IPS DF 4.7 (cell line): ENCODE data around the gene SMC1B.
"Not testable (repeated sequence)": the region's sequence is repeated elsewhere in the genome, so short reads cannot be mapped to it uniquely, and the experiment has no call there.

Source experiments
- DNase-seq: peaks from one replicate; pipeline ENCODE4 v3.0.0-alpha.2; 2013; ENCODE audit warnings: low spot score; ENCODE audit errors: extremely low read depth

Gene SMC1B

GRCh38 chr22:45422237-45422983, 9.0 kb upstream of the SMC1B start:
- DNase-seq = no peak

DNA sequence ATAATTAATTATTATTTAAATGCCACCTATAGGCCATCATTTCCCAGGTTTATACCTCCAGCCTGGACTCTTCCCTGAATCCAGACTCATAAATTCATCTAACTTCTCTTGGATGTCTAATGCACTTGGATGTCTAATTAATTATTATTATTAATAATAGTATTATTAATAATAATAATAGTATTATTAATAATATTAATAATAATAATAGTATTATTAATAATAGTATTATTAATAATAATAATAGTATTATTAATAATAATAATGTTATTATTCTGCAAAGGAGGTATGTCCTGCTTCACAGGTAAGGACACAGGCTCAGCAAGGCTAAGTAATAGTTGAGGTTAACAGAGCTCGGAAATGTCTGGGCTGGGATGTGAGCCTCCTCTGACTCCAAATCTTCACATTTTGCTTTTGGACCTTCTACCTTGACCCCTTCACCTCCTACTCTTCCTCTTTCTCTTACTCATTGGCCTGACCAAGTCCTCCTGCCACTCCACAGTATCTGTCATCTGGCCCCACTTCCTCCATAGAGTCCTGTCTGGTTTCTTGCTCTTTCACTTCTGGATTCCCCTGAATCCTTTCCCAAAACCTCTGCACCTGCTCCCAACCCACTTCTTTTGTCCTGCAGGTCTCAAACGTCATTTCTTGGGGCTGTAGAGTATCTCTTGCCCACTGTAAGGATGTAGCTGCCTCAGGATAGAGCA, 8.1 kb upstream of the SMC1B start:
- no peak for DNase-seq

- DNase-seq = no peak
Measured at GRCh38 chr22:45420539-45420938, 7.1 kb upstream of the SMC1B start.

DNA sequence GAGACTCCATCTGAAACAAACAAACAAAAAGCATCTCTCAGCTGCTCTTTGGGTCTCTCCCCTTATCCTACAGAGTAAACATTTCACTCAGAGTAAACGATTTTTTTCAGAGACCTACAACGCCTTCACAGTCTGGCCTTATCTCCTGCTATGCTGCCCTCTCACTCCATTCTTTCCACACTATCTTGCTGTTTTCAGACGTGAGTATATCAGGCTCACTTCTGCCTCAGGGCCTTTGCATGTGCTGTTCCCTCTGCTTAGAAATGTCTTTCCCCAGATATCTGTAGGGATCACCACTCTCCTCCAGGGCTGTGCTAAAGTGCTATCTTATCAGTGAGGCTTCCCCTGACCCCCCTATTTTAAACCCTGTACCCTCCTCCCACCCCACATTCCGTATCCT, 6.6 kb upstream of the SMC1B start:
- no peak for DNase-seq

DNA sequence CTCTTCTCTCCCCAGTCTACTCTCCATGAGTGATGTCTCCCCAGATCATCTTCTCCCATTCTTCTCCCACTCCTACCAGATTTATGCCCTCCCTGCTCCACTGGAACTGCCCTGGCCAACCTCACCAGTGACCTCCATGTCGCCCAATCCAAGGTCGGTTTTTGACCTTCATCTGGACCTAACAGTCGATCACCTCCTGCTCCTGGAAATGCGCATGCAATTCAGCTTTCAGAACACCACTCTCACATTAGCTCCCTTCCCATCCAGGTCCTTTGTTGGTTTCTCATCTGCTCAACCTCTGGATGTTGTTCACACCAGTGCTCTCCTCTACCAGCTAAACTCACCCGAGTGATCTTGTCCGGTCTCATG, 5.4 kb upstream of the SMC1B start:
- no peak for DNase-seq

DNA sequence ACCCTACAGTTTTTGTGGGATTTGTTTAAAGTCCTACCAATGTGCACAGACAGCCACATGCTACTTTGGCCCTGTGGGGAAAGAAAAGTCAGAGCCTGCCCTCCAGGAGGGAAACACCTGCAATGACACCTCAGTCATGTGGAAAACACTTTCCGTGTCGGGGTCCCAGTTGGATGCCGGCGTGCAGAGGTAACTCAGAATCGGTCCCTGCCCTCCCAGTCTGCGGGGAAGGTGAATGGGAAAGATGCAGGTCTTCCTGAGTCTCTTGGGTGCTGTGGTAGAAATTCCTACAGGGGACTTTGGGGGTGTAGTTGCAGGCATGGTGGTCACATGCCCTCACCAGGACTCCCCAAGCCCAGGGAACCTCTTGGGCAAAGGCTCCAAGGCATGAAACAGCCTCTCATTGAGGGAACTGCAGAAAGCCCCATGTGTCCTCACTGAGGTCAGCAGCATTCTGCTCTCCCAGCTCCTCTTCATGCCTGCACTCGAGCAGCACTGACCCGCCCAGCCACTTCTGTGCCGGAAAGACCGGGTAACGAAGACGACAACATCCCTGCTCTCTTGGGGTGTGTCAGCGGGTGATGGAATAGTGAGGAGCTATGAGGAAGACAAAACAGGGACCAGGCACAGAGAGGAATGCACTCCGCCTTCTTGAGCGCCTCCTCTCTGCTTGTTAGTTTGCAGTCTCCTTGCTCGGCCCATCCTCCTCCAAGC, 4.8 kb upstream of the SMC1B start:
- DNase-seq = no peak

- DNase-seq = no peak
Measured at GRCh38 chr22:45413013-45413367, 409 bp downstream of the SMC1B start.

DNA sequence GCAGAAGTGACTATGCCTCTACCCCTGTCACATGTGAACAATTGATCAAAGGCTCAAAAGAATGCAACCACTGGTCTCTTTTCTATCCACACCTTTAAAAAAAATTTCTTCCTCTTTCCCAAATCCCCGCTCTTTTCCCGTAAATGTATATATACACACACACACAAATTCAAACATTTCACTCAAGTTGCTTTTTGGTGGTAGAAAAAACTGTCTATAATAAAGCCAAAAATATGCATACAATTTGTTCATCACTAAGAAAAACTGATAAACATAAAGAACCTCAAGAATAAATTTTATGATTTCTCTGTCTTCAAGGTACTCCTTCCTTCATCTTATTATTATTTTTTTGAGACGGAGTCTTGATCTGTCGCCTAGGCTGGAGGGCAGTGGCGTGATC, 5.6 kb downstream of the SMC1B start:
- no peak for DNase-seq

DNA sequence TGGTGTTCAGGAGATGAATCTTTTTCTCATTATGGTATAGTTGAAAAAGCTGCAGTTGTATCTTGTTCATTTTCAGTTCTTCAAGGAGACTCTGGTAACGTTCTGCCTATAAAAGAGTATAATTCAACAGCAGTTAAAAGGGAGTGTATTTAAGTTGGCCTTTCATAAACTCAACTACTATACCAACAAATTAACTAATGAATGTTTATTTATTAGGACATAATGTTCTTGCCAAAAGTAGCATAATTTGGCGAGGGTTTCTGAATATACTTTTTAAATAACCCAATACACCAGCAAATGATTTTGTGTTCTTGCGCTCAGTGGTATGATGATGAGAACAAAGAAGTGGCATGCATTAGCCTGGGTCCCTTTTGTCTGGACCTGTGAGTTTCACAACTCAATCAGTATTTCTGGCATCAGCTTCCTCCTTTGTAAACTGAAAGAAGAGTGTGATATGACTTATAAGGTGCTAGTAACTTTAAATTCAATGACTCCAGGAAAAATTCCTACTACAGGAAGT, 10.9 kb downstream of the SMC1B start:
- DNase-seq = no peak

DNA sequence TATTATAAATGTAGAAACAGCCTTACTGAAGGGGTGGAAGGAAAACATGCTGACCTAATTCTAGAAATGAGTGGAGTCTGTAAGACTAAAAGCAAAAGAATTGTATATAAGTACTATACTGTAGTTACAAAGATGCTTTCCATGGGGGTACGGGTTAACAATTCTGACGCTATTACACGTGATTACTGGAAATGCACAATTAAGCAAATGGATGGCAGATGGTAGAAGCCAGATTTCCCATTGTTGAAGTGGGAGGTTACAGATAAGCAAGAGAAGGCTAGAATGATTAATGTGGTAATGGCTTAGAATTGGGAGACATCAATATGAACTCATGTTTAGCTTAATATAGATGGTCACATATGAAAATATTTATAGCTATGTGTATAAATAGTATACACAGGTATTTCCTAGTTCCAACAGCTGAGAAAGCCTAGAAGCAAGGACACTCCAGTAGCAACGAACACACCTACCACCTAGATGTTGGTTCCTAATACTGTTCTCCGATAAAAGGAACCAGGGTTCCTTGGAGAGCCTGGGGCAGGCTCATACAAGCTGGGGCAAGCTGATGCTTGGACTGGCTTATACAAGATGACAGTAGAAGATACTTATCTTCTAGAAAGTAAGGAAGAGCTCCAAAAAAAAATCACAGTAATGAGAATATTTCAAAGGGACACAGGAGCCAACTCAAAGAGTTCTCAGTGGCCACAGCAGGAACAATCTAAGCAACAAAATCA, 13.5 kb downstream of the SMC1B start:
- no peak for DNase-seq

DNA sequence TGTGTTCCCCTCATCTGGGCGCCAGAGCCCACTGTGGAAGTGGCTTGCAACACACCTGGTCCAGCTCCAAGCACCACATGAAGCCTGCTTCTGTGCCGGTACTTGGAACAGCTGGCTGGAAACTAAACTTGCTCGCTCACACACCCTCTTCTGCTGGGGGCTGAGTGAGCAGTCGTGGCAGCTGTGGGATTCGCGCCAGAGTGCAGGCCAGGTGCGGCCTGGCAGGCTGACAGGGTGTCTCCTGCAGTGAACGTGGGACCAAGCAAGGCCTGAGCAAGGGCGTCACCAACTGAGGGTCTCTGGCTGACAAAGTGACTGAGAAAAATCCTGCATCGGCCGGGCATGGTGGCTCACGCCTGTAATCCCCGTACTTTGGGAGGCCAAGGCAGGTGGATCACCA, 15.2 kb downstream of the SMC1B start:
- DNase-seq = no peak

GRCh38 chr22:45397806-45398205, 15.6 kb downstream of the SMC1B start:
- no peak for DNase-seq

DNA sequence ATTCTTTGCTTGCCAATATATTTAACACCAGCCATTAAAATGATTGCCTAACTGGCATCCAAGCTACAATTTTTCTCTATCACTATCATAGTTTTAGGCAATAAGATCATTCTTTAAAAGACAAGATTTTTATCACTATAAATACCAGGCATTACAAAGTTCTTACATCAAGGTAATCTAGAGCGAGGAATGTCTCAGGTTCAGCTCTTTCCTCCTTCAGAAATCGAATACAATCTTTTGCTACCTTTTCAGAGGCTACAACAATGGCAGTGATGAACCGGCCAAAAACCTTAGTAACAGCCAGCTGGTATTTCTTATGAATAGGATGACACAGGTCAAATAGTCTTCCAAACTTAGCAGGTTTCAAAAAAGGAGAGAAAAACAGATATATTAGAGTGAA, 23.9 kb downstream of the SMC1B start:
- DNase-seq = no peak

- no peak for DNase-seq
Measured at GRCh38 chr22:45381348-45381747, 32.1 kb downstream of the SMC1B start.

DNA sequence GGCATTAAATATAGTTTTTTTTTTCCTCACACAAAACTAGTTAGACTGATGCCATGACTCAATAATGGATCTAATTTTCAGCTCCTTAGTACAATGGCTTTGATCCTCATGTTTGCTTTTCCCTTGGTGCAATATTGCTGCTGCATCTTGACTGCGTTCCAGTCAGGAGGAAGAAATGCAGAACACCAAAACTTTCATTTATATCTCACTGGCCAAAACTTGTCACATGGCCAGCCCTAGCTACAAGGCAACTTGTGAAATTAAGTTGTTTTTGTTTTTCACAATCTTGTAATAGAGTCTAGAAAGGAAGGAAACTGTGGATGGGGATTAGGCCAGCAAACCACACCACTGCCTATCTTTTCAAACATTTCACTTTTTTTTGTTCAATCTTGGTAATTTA, 36.7 kb downstream of the SMC1B start:
- no peak for DNase-seq

GRCh38 chr22:45376009-45376408, 37.4 kb downstream of the SMC1B start:
- DNase-seq = no peak

GRCh38 chr22:45373592-45373991, 39.8 kb downstream of the SMC1B start:
- DNase-seq = not testable (repeated sequence)

- DNase-seq = no peak
Measured at GRCh38 chr22:45366713-45367112, 46.7 kb downstream of the SMC1B start.

GRCh38 chr22:45359627-45360026, 53.8 kb downstream of the SMC1B start:
- DNase-seq = no peak

DNA sequence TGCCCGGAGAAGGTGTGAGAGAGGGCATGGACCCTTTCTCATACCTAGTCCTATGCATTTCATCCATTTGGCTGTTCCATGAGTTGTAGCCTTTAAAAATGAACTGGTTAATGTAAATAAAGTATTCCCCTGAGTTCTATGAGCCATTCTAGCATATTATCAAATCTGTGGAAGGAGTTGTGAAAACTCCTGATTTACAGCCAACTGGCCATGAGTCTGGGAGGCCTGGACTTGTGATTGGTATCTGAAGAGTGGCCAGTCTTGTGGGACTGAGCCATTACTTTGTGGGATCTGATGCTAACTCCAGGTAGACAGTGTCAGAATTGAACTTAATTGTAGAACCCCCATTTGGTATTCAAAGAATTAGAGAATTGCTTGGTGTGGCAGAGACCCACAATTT, 55.3 kb downstream of the SMC1B start:
- no peak for DNase-seq

DNA sequence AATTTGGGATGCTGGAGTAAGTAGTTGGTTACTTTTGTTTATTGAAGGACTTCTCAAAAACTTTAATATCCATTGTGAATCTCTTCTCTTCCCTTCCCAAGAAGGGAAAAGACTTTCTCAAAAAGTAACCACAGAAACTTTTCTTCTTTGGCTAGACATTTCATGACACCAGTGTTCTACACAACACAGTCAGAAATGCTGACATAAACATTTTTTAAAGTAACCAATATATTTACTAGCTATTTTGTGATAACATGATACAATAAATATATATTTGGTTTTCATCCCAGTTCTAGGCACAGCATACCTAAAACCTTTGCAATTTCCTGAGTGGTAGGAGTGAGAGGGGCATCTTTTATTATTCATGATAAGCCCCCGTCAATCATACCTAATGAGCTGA, 55.9 kb downstream of the SMC1B start:
- no peak for DNase-seq

DNA sequence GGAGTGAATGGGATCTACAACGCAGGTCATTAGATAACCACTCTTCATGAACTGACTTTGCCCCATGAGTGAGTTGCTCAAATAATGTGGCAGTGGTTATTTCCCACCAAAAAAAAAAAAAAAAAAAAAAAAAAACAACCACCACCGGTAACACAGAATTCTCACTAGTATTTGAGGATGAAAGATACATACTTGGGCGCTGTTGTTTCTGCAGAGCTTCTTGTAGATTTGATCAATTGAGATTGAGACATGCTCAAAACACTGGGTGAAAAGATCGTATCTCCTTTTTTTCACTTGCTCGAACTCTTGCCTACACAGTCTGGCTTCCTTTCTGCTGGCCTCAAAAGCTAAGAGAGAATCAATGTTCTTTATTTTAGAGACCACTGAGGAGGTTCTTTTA, 59.6 kb downstream of the SMC1B start:
- no peak for DNase-seq
